Glutamatergic neuron (in vitro differentiated cells): ENCODE data around the gene SNAPC3. TPM values are rescaled to one million over a fixed set of nuclear protein-coding genes. Genes with fewer than 3 reads are reported as not detected.
"Not testable (repeated sequence)": the region's sequence is repeated elsewhere in the genome, so short reads cannot be mapped to it uniquely, and the experiment has no call there.

Experiments used
- DNase-seq: peaks from one replicate; pipeline ENCODE4 v3.0.0; 2022
- H3K27ac Mint-ChIP-seq: one replicate; pipeline ENCODE4 v1.8.0; 2020; ENCODE audit warnings: mild to moderate bottlenecking, mixed read lengths, inconsistent platforms; ENCODE audit not compliant: unreplicated experiment
- H3K27me3 Mint-ChIP-seq: one replicate; pipeline ENCODE4 v1.8.0; 2020; ENCODE audit warnings: mild to moderate bottlenecking, moderate library complexity, mixed read lengths, inconsistent platforms; ENCODE audit not compliant: unreplicated experiment
- H3K36me3 Mint-ChIP-seq: one replicate; pipeline ENCODE4 v1.8.0; 2020; ENCODE audit warnings: mild to moderate bottlenecking, mixed read lengths, inconsistent platforms; ENCODE audit not compliant: unreplicated experiment
- H3K4me1 Mint-ChIP-seq: one replicate; pipeline ENCODE4 v1.8.0; 2020; ENCODE audit warnings: mild to moderate bottlenecking, low read depth, mixed read lengths, inconsistent platforms; ENCODE audit not compliant: unreplicated experiment
- H3K4me3 Mint-ChIP-seq: one replicate; pipeline ENCODE4 v1.8.0; 2020; ENCODE audit warnings: mild to moderate bottlenecking, mixed read lengths, inconsistent platforms; ENCODE audit not compliant: unreplicated experiment
- H3K9me3 Mint-ChIP-seq: one replicate; pipeline ENCODE4 v1.8.0; 2020; ENCODE audit warnings: mild to moderate bottlenecking, moderate library complexity, mixed read lengths, inconsistent platforms; ENCODE audit not compliant: unreplicated experiment
- CTCF ChIP-seq: fragments of 200-600 bp; sonication (generic); IDR thresholded peaks from one replicate; pipeline ENCODE4 v1.5.0; 2021; ENCODE audit not compliant: partially characterized antibody, unreplicated experiment
- total RNA-seq: library from RNA; stranded (reverse); fragmentation: NEBNext Ultra II Directional; extraction: Animal tissue kit (Norgen Biotek cat#: 25700); gene quantifications from one replicate; pipeline ENCODE4 v1.2.1, GENCODE V29; 2021; ENCODE audit not compliant: unreplicated experiment

The SNAPC3 gene
- total RNA-seq, 1 donor from 2014 or later, result 104 TPM

GRCh38 chr9:15430920-15431844, 8.5 kb downstream of the SNAPC3 start:
- H3K27ac Mint-ChIP-seq, result peak overlapping the region; percentile 42
- peaks cover 1% of the 10 kb centered on the region for H3K9me3 Mint-ChIP-seq
- peaks cover 4% of the 10 kb centered on the region for H3K36me3 Mint-ChIP-seq
- H3K4me1 Mint-ChIP-seq, result peaks cover 17% of the 10 kb centered on the region
- TF ChIP-seq CTCF, result no peak
- no peaks in the 10 kb centered on the region for H3K27me3 Mint-ChIP-seq
- H3K4me3 Mint-ChIP-seq, result no peak overlapping the region
- no peak for DNase-seq

GRCh38 chr9:15433191-15433590, 10.5 kb downstream of the SNAPC3 start:
- Mint-ChIP-seq H3K27me3 (no peaks in the 10 kb centered on the region), H3K27ac (peak overlapping the region; percentile 48), H3K9me3 (no peaks in the 10 kb centered on the region), H3K4me3 (no peak overlapping the region), H3K4me1 (peaks cover 13% of the 10 kb centered on the region), H3K36me3 (peaks cover 11% of the 10 kb centered on the region)
- no peak for TF ChIP-seq CTCF
- no peak for DNase-seq

GRCh38 chr9:15433661-15434060, 11.0 kb downstream of the SNAPC3 start:
- DNase-seq, result no peak
- Mint-ChIP-seq H3K4me3 (no peak overlapping the region), H3K36me3 (peaks cover 11% of the 10 kb centered on the region), H3K4me1 (peaks cover 11% of the 10 kb centered on the region), H3K27ac (no peak overlapping the region), H3K27me3 (no peaks in the 10 kb centered on the region), H3K9me3 (no peaks in the 10 kb centered on the region)
- TF ChIP-seq CTCF, result no peak

GRCh38 chr9:15438891-15439290, 16.2 kb downstream of the SNAPC3 start:
- H3K4me3 Mint-ChIP-seq, result no peak overlapping the region
- H3K27me3 Mint-ChIP-seq, result no peaks in the 10 kb centered on the region
- no peak overlapping the region for H3K27ac Mint-ChIP-seq
- no peak for DNase-seq
- H3K9me3 Mint-ChIP-seq, result peaks cover 11% of the 10 kb centered on the region
- peaks cover 35% of the 10 kb centered on the region for H3K36me3 Mint-ChIP-seq
- TF ChIP-seq CTCF, result no peak
- H3K4me1 Mint-ChIP-seq, result no peaks in the 10 kb centered on the region

- H3K4me1 Mint-ChIP-seq, H3K27me3 Mint-ChIP-seq, H3K4me3 Mint-ChIP-seq, H3K27ac Mint-ChIP-seq: not testable (repeated sequence)
- peak; percentile 20 for DNase-seq
- H3K9me3 Mint-ChIP-seq, result peaks cover 11% of the 10 kb centered on the region
- H3K36me3 Mint-ChIP-seq, result peaks cover 31% of the 10 kb centered on the region
These were observed 19.2 kb downstream of the SNAPC3 start for GRCh38 chr9:15441841-15442240.

GRCh38 chr9:15442264-15442663, 19.6 kb downstream of the SNAPC3 start:
- H3K4me3 Mint-ChIP-seq, H3K27me3 Mint-ChIP-seq, H3K27ac Mint-ChIP-seq, DNase-seq, H3K4me1 Mint-ChIP-seq: not testable (repeated sequence)
- H3K36me3 Mint-ChIP-seq, result peaks cover 31% of the 10 kb centered on the region
- peaks cover 11% of the 10 kb centered on the region for H3K9me3 Mint-ChIP-seq
